GM12864 (cell line): ENCODE measurements around the gene ST6GALNAC6.

Experiments used
- DNase-seq: peaks from one replicate; pipeline ENCODE4 v3.0.0-alpha.2; 2011; ENCODE audit warnings: low read depth
- H3K4me3 ChIP-seq: 2 replicates; pipeline ENCODE4 v1.5.1; 2011; ENCODE audit warnings: mild to moderate bottlenecking, low read depth, low read length, control low read depth
- CTCF ChIP-seq: IDR thresholded peaks from 2 replicates; pipeline ENCODE4 v1.5.1; 2011; ENCODE audit warnings: low read depth, mild to moderate bottlenecking, moderate library complexity, low read length, control low read depth, inconsistent platforms; ENCODE audit errors: missing control alignments

The ST6GALNAC6 gene

DNA sequence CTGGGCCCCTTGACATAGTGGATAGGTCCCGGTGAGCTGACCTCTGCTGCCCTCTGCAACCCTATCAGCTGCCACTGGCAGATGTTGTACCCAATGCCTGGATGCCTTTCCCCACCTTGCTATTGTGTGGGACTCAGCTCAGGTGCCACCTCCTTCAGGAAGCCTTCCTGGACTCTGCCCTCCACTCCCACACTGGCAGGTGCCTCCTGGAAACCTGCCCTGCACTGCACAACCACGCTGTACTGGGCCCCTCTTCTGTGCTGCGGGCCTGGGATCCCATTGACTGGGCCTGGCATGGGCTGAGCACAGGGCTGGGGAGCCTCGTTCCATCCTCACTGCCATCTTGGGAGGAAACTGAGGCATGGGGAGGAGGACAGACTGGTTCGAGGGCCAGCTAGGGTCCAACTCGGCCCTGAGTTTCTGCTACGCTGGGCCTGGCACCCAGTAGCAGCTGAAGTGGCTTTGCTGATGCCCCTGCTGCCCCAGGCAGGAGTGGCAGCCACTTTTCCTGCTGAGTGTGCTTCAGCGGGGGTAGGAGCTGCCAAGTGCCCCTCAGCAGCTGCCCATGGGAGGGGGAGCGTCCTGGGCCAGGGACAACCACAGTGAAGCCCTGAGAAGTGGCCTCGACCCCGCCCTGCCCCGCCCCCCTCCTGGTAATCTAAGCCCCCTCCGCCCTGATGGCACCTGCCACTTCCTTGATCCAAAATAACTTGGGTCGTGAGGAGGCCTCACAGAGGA lies 23.2 kb downstream of the ST6GALNAC6 start:
- TF ChIP-seq CTCF: no peak
- no peak overlapping the region for H3K4me3 ChIP-seq

GRCh38 chr9:127875306-127875966 lies 24.0 kb downstream of the ST6GALNAC6 start:
- no peak for TF ChIP-seq CTCF
- no peak for DNase-seq
- no peak overlapping the region for H3K4me3 ChIP-seq

More for the DNA sequence above, 23.2 kb downstream of the ST6GALNAC6 start:
- no peak for DNase-seq

GRCh38 chr9:127874301-127875221 lies 24.8 kb downstream of the ST6GALNAC6 start:
- H3K4me3 ChIP-seq: no peak overlapping the region
- no peak for DNase-seq
- TF ChIP-seq CTCF: no peak

DNA sequence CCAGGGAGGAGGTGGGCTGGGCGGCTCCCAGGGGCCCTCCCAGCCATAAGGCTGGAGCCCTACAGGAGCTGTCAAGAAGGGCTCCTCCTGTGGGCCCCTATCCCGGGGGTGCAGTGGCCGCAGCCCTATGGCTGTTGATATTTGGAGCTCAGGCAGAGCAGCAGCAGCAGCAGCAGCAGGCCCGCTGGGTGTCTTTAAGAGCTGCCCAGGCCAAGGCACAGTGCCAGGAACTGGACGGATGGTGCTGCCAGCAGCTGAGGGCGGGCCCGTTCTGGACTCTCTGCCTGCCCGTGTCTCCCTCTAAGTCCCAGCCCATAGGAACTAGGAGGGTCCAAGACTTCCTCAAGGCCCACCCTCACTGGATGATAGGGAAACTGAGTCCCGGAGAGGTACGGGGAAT lies 25.5 kb downstream of the ST6GALNAC6 start:
- H3K4me3 ChIP-seq: no peak overlapping the region
- no peak for TF ChIP-seq CTCF
- DNase-seq: no peak

DNA sequence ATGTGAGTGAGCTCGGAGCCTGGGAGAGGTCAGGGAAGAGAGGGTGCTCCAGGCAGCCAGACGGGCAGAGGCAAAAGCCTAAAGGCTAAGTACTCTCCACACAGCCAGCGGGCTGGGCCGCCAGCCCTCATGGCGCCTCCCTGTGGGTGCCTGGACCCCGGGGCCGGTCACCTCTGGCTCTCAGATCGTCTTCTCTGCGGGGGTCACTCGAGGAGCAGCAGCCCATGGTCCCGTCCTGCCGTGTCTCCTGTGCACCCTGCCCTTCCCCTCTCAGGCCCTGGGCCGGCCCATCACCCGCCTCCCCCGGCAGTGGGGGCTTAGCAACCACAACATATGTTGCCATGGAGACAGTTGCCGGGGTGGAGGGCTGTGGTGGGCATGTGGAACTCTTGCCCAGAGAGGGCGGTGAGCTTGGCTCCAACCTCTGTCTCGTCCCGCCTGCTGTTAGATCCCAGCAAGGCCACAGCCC lies 26.1 kb downstream of the ST6GALNAC6 start:
- no peak for TF ChIP-seq CTCF
- no peak for DNase-seq
- no peak overlapping the region for H3K4me3 ChIP-seq

DNA sequence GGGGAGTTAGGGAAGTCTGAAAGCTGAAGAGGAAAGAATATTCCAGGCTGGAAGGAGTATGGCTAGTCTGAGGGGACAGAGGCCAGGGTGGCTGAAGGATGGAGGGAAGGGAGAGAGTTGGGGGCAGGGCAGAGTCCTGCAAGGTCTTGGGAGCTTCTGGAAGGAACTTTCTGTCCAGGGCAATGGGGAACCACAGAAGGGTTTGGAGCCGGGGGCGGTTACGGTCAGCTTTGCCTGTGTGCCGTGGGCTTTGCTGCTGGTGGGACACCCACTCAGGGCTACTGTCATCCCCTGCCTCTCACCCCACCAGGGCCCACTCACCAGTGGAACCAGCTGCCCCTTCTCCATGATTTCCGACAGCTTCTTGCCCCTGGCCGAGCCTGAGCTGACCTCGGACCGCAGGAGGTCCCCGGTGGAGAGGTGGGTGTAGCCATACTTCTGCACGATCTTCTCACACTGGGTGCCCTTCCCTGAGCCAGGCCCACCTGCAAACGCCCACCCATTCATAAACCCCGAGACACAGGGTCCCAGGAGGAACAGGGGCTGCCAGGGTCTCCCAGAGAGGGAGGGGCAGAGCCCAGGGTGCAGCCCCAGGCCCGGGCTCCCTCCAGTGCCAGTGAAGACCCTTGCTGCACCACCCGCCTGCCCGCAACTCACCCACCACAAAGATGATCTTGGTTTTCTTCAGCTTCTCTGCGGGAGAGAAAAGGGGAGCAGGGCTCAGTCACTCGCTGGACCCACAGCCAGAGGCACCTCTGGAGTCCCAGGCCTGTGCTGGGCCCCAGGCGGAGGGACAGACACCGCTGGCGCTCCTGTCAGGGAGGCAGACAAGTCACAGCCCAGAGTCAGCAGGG lies 26.8 kb downstream of the ST6GALNAC6 start:
- H3K4me3 ChIP-seq: no peak overlapping the region
- no peak for TF ChIP-seq CTCF
- no peak for DNase-seq
